Measurements from ENCODE around the gene MOCS3. TPM values are rescaled to one million over a fixed set of nuclear protein-coding genes. Genes with fewer than 3 reads are reported as not detected.
A peak's percentile ranks its signal among the peaks of the same experiment; 100 is the strongest.

MOCS3 gene
- total and polyA plus RNA-seq, 2 of the 13 experiments (the other 11 are each of a cell fraction or from before 2014, with no cell fraction given) = 3.7 to 8.4 TPM

DNA sequence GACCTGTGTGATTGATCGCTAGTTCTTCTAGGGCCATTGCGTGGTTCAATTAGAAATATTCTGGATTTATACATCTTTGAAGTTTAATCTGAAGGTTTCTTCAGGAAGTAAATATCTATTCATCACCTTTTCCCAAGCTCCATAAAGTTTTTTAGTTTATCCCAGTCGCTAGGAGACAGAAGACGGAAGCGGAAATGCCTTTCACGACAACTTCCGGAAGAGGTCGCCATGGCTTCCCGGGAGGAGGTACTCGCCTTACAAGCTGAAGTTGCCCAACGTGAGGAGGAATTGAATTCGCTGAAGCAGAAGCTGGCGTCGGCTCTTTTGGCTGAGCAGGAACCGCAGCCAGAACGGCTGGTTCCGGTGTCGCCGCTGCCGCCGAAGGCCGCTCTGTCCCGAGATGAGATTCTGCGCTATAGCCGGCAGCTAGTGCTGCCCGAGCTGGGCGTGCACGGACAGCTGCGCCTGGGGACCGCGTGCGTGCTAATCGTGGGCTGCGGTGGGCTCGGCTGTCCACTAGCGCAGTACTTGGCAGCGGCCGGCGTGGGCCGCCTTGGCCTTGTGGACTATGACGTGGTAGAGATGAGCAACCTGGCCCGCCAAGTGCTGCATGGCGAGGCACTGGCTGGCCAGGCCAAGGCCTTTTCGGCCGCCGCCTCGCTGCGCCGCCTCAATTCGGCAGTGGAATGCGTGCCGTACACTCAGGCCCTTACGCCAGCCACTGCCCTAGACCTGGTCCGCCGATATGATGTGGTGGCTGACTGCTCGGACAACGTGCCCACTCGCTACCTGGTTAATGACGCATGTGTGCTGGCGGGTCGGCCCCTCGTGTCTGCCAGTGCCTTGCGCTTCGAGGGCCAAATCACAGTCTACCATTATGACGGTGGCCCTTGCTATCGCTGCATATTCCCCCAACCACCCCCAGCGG, at the start of gene MOCS3 (continued):
- TF ChIP-seq, protein P1, sequence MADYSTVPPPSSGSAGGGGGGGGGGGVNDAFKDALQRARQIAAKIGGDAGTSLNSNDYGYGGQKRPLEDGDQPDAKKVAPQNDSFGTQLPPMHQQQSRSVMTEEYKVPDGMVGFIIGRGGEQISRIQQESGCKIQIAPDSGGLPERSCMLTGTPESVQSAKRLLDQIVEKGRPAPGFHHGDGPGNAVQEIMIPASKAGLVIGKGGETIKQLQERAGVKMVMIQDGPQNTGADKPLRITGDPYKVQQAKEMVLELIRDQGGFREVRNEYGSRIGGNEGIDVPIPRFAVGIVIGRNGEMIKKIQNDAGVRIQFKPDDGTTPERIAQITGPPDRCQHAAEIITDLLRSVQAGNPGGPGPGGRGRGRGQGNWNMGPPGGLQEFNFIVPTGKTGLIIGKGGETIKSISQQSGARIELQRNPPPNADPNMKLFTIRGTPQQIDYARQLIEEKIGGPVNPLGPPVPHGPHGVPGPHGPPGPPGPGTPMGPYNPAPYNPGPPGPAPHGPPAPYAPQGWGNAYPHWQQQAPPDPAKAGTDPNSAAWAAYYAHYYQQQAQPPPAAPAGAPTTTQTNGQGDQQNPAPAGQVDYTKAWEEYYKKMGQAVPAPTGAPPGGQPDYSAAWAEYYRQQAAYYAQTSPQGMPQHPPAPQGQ (CRISPR knock-in tag; IDR thresholded peaks at IDR 0.05; ENCODE audit: borderline replicate concordance) = no peak
- TF ChIP-seq, protein P2, sequence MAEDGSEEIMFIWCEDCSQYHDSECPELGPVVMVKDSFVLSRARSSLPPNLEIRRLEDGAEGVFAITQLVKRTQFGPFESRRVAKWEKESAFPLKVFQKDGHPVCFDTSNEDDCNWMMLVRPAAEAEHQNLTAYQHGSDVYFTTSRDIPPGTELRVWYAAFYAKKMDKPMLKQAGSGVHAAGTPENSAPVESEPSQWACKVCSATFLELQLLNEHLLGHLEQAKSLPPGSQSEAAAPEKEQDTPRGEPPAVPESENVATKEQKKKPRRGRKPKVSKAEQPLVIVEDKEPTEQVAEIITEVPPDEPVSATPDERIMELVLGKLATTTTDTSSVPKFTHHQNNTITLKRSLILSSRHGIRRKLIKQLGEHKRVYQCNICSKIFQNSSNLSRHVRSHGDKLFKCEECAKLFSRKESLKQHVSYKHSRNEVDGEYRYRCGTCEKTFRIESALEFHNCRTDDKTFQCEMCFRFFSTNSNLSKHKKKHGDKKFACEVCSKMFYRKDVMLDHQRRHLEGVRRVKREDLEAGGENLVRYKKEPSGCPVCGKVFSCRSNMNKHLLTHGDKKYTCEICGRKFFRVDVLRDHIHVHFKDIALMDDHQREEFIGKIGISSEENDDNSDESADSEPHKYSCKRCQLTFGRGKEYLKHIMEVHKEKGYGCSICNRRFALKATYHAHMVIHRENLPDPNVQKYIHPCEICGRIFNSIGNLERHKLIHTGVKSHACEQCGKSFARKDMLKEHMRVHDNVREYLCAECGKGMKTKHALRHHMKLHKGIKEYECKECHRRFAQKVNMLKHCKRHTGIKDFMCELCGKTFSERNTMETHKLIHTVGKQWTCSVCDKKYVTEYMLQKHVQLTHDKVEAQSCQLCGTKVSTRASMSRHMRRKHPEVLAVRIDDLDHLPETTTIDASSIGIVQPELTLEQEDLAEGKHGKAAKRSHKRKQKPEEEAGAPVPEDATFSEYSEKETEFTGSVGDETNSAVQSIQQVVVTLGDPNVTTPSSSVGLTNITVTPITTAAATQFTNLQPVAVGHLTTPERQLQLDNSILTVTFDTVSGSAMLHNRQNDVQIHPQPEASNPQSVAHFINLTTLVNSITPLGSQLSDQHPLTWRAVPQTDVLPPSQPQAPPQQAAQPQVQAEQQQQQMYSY (CRISPR knock-in tag; IDR thresholded peaks at IDR 0.05) = no peak; the same call in 1 of the 2 replicates
- 0 out of 2 replicates have a peak, but pooled peaks have one; percentile 72 for TF ChIP-seq ZNF138 (CRISPR knock-in tag; IDR thresholded peaks at IDR 0.05; ENCODE audit: low read depth)
- peak; percentile 47; the same call in 1 of the 2 replicates for TF ChIP-seq ZNF788 (CRISPR knock-in tag; IDR thresholded peaks at IDR 0.05; ENCODE audit: borderline replicate concordance)
- no peak for TF ChIP-seq NONO (IDR thresholded peaks at IDR 0.05)
- TF ChIP-seq NONO (CRISPR knock-in tag; conservative IDR thresholded peaks at IDR 0.05) = peak; percentile 7; the same call in 1 of the 2 replicates
- peak; percentile 86 for TF ChIP-seq ZNF274 (CRISPR knock-in tag; IDR thresholded peaks at IDR 0.05)
- no peak for TF ChIP-seq ZNF562 (CRISPR knock-in tag; IDR thresholded peaks at IDR 0.05; ENCODE audit: borderline replicate concordance)
- peak; percentile 72 for TF ChIP-seq GABPA (IDR thresholded peaks at IDR 0.05; ENCODE audit: low read depth, low read length)
- peak; percentile 98 for TF ChIP-seq GABPA (CRISPR knock-in tag; IDR thresholded peaks at IDR 0.05; ENCODE audit: low read depth)
- no peak; the same call in 1 of the 2 replicates for TF ChIP-seq ZNF841 (CRISPR knock-in tag; IDR thresholded peaks at IDR 0.05; ENCODE audit: borderline replicate concordance)
- TF ChIP-seq, protein P3, sequence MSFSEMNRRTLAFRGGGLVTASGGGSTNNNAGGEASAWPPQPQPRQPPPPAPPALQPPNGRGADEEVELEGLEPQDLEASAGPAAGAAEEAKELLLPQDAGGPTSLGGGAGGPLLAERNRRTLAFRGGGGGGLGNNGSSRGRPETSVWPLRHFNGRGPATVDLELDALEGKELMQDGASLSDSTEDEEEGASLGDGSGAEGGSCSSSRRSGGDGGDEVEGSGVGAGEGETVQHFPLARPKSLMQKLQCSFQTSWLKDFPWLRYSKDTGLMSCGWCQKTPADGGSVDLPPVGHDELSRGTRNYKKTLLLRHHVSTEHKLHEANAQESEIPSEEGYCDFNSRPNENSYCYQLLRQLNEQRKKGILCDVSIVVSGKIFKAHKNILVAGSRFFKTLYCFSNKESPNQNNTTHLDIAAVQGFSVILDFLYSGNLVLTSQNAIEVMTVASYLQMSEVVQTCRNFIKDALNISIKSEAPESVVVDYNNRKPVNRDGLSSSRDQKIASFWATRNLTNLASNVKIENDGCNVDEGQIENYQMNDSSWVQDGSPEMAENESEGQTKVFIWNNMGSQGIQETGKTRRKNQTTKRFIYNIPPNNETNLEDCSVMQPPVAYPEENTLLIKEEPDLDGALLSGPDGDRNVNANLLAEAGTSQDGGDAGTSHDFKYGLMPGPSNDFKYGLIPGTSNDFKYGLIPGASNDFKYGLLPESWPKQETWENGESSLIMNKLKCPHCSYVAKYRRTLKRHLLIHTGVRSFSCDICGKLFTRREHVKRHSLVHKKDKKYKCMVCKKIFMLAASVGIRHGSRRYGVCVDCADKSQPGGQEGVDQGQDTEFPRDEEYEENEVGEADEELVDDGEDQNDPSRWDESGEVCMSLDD (CRISPR knock-in tag; IDR thresholded peaks at IDR 0.05; ENCODE audit: borderline replicate concordance) = peak; percentile 54; the same call in 1 of the 2 replicates
- TF ChIP-seq, protein P4, sequence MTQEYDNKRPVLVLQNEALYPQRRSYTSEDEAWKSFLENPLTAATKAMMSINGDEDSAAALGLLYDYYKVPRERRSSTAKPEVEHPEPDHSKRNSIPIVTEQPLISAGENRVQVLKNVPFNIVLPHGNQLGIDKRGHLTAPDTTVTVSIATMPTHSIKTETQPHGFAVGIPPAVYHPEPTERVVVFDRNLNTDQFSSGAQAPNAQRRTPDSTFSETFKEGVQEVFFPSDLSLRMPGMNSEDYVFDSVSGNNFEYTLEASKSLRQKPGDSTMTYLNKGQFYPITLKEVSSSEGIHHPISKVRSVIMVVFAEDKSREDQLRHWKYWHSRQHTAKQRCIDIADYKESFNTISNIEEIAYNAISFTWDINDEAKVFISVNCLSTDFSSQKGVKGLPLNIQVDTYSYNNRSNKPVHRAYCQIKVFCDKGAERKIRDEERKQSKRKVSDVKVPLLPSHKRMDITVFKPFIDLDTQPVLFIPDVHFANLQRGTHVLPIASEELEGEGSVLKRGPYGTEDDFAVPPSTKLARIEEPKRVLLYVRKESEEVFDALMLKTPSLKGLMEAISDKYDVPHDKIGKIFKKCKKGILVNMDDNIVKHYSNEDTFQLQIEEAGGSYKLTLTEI (CRISPR knock-in tag; conservative IDR thresholded peaks at IDR 0.05) = no peak
- no peak for TF ChIP-seq ZNF253 (CRISPR knock-in tag; IDR thresholded peaks at IDR 0.05; ENCODE audit: borderline replicate concordance)
- TF ChIP-seq ELF3 (CRISPR knock-in tag; IDR thresholded peaks at IDR 0.05) = peak; percentile 67; the same call in 1 of the 2 replicates
- no peak for TF ChIP-seq ZFP36 (IDR thresholded peaks at IDR 0.05; ENCODE audit: borderline replicate concordance, low read depth, low read length, partially characterized antibody)
- TF ChIP-seq KAT2B (IDR thresholded peaks at IDR 0.05; ENCODE audit: borderline replicate concordance, low read depth, low read length) = no peak
- TF ChIP-seq ELF1 (CRISPR knock-in tag; IDR thresholded peaks at IDR 0.05) = peak; percentile 87

All from HepG2 (cell line).